Keratinocyte (primary cell): ENCODE results near the gene AP3B1.

Experiments used
- EZH2 ChIP-seq: IDR thresholded peaks from one replicate; pipeline ENCODE4 v1.6.1; 2012; ENCODE audit warnings: inconsistent platforms, mild to moderate bottlenecking, low read length, moderate library complexity
- TF ChIP-seq, protein P1 (sequence below), 3 experiments: IDR thresholded peaks in 1 of 3; conservative IDR thresholded peaks in 1 of 3; optimal IDR thresholded peaks in 1 of 3; 2 replicates in 2 of 3; 3 replicates in 1 of 3; pipeline versions ENCODE3 to v1.5.1; 2011; ENCODE audit warnings: low read length in 3 of 3, mild to moderate bottlenecking in 3 of 3, moderate library complexity in 2 of 3, control low read depth in 1 of 3, inconsistent platforms in 1 of 3; ENCODE audit not compliant: insufficient read depth in 2 of 3; ENCODE audit errors: extremely low read depth in 1 of 3

DNA sequence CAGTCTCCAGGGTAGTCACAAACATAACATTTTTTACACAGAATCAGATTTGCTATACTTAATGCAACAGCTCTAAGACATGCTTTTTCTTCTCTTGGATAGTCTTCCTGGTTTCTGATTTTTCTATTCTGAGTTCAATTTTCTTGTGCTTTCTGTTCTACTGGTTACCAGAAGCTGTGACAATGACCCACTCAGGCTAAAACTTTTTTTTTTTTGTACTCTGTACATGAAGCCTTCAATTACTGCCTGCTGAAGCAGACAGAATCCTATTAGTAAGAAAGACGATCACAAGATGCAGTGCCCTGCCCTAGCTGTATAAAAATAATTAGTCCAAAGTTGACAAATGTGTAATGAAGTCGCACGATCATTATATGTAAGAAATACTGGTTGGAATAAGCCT, 287.3 kb downstream of the AP3B1 start:
- TF ChIP-seq, protein P1, sequence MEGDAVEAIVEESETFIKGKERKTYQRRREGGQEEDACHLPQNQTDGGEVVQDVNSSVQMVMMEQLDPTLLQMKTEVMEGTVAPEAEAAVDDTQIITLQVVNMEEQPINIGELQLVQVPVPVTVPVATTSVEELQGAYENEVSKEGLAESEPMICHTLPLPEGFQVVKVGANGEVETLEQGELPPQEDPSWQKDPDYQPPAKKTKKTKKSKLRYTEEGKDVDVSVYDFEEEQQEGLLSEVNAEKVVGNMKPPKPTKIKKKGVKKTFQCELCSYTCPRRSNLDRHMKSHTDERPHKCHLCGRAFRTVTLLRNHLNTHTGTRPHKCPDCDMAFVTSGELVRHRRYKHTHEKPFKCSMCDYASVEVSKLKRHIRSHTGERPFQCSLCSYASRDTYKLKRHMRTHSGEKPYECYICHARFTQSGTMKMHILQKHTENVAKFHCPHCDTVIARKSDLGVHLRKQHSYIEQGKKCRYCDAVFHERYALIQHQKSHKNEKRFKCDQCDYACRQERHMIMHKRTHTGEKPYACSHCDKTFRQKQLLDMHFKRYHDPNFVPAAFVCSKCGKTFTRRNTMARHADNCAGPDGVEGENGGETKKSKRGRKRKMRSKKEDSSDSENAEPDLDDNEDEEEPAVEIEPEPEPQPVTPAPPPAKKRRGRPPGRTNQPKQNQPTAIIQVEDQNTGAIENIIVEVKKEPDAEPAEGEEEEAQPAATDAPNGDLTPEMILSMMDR (optimal IDR thresholded peaks at IDR 0.05 in 1 of 3, IDR thresholded peaks at IDR 0.05 in 1 of 3, conservative IDR thresholded peaks at IDR 0.05 in 1 of 3; ENCODE audit: extremely low read depth in 1 of 3, insufficient read depth in 2 of 3, low read length in 3 of 3): no peak
- TF ChIP-seq EZH2: no peak
